Stimulated activated CD8-positive, alpha-beta memory T cell treated with anti-CD3 and anti-CD28 coated beads, Interleukin-4, amount 100 ng/mL, for 1 hour (primary cell): ENCODE results near the gene DNAJB6.

ENCODE experiments used
- DNase-seq, 2 donors: peaks; one replicate each; pipeline ENCODE4 v3.0.0-alpha.2; 2020; ENCODE audit warnings: low read depth in 2 of 2, low spot score in 1 of 2

The DNAJB6 gene

DNA sequence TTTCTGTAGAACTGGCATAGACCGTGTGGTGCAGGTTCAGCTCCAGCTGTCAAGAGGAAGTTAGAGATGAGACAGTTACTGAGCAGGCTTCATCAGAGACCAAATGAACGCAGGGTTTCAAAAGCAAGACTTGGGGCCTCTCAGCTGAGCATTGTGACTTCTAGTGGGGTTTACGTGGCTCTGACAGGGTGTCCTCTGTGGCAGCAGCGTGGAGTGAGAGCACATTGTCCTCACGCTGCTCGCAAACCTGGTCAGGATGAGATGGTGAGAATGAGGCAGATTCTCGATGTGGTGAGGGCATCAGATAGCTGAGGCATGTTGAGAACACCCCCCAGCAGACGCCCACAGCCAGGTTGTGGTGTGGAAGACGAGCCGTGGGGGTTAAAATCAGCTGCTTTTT is 126.0 kb downstream of the DNAJB6 start:
- DNase-seq: no peak

GRCh38 chr7:157463245-157463644 is 126.4 kb downstream of the DNAJB6 start:
- no peak for DNase-seq

- DNase-seq: no peak
Observed at GRCh38 chr7:157464111-157464970, 127.5 kb downstream of the DNAJB6 start.

DNA sequence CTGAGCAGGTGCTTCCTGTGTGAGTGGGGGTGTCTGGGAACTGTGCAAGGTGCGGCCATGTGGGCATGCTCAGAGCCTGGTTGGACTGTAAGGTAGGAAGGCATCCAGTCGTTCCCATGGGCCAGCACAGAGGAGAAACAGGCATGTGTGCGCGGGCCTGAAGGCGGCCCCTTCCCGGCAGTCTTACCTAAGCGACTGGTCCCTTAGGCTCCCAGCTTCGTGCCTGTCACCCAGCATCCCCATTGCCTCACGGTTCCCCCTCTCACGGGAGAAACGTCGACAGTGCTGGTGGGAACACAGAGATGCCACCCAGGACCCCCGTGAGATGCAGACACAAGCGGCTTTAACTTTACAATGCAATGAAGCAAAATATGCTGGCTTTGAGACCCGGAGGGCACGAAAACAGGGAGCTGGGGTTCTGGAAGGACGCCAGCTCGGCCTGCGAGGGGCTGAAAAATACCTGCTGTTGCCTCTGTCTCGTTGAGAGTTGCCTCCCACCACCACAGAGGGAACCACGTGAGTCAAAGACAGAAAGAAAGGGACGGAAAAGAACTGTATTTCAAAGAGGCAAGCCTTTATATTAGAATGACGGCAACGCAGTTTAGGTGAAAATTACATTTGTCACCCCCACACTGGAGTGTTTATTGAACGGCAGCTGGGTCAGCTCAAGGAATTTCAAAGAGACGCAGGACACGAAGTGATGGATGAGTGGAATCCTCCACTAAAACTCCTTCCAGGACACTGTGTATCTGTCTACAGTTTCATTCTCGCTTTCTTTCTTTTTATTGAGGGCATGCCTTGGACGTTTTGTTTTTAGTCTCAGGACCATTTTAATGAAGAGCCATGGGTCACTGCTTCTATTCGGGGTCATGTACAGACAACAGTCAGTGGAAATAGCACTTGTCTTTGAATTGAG is 128.4 kb downstream of the DNAJB6 start:
- no peak for DNase-seq

- DNase-seq: no peak
Observed at GRCh38 chr7:157465891-157466866, 129.4 kb downstream of the DNAJB6 start.

- no peak for DNase-seq
Observed at GRCh38 chr7:157466867-157467261, 130.1 kb downstream of the DNAJB6 start.
